ENCODE results near the gene PDE10A. TPM values are rescaled to one million over a fixed set of nuclear protein-coding genes. Genes with fewer than 3 reads are reported as not detected.

PDE10A gene
- total RNA-seq, 1 donor from 2014 or later: 14.4 TPM

DNA sequence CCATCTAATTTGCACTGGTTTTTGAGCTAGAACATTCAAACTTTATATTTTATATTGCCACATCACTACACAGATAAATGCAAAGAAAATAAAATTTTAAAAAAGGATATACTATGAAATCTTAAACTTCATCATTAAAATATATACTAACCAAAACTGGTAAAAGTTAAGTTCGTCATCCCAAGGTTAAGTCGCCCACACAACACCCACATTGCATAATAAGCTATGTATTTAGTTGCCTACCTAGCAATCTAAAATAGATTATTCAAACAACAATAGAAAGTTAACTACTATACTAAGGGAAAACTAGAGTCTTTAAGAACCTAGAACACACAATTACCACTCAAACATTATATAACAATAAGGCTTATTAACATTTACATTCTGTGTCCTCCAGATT lies 24.5 kb downstream of the PDE10A start:
- H3K9me3 Mint-ChIP-seq (ENCODE audit: low read depth): no peaks in the 10 kb centered on the region
- no peak overlapping the region for H3K4me3 Mint-ChIP-seq (ENCODE audit: low read depth)
- no peak overlapping the region for H3K27ac Mint-ChIP-seq
- no peaks in the 10 kb centered on the region for H3K27me3 Mint-ChIP-seq
- H3K36me3 Mint-ChIP-seq (ENCODE audit: insufficient read depth): no peaks in the 10 kb centered on the region
- TF ChIP-seq, protein P1, sequence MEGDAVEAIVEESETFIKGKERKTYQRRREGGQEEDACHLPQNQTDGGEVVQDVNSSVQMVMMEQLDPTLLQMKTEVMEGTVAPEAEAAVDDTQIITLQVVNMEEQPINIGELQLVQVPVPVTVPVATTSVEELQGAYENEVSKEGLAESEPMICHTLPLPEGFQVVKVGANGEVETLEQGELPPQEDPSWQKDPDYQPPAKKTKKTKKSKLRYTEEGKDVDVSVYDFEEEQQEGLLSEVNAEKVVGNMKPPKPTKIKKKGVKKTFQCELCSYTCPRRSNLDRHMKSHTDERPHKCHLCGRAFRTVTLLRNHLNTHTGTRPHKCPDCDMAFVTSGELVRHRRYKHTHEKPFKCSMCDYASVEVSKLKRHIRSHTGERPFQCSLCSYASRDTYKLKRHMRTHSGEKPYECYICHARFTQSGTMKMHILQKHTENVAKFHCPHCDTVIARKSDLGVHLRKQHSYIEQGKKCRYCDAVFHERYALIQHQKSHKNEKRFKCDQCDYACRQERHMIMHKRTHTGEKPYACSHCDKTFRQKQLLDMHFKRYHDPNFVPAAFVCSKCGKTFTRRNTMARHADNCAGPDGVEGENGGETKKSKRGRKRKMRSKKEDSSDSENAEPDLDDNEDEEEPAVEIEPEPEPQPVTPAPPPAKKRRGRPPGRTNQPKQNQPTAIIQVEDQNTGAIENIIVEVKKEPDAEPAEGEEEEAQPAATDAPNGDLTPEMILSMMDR (IDR thresholded peaks at IDR 0.05; ENCODE audit: unreplicated experiment): no peak
- DNase-seq (ENCODE audit: low spot score, unreplicated experiment): no peak
- peaks cover 27% of the 10 kb centered on the region for H3K4me1 Mint-ChIP-seq (ENCODE audit: low read depth)

GRCh38 chr6:165637586-165637985 lies 25.5 kb downstream of the PDE10A start:
- TF ChIP-seq, protein P1 (IDR thresholded peaks at IDR 0.05; ENCODE audit: unreplicated experiment): no peak
- Mint-ChIP-seq H3K27ac (no peak overlapping the region), H3K4me1 (ENCODE audit: low read depth) (peaks cover 28% of the 10 kb centered on the region)

GRCh38 chr6:165636402-165637048 lies 26.5 kb downstream of the PDE10A start:
- H3K36me3 Mint-ChIP-seq (ENCODE audit: insufficient read depth): no peaks in the 10 kb centered on the region
- no peak for DNase-seq (ENCODE audit: low spot score, unreplicated experiment)
- H3K27ac Mint-ChIP-seq: peak overlapping the region; percentile 35
- H3K4me1 Mint-ChIP-seq (ENCODE audit: low read depth): peaks cover 29% of the 10 kb centered on the region
- no peaks in the 10 kb centered on the region for H3K9me3 Mint-ChIP-seq (ENCODE audit: low read depth)
- no peak overlapping the region for H3K4me3 Mint-ChIP-seq (ENCODE audit: low read depth)
- H3K27me3 Mint-ChIP-seq: no peaks in the 10 kb centered on the region
- TF ChIP-seq, protein P1 (IDR thresholded peaks at IDR 0.05; ENCODE audit: unreplicated experiment): no peak

More at GRCh38 chr6:165637586-165637985, 25.5 kb downstream of the PDE10A start:
- no peaks in the 10 kb centered on the region for H3K27me3 Mint-ChIP-seq
- no peaks in the 10 kb centered on the region for H3K36me3 Mint-ChIP-seq (ENCODE audit: insufficient read depth)
- H3K9me3 Mint-ChIP-seq (ENCODE audit: low read depth): no peaks in the 10 kb centered on the region
- no peak overlapping the region for H3K4me3 Mint-ChIP-seq (ENCODE audit: low read depth)
- no peak for DNase-seq (ENCODE audit: low spot score, unreplicated experiment)

DNA sequence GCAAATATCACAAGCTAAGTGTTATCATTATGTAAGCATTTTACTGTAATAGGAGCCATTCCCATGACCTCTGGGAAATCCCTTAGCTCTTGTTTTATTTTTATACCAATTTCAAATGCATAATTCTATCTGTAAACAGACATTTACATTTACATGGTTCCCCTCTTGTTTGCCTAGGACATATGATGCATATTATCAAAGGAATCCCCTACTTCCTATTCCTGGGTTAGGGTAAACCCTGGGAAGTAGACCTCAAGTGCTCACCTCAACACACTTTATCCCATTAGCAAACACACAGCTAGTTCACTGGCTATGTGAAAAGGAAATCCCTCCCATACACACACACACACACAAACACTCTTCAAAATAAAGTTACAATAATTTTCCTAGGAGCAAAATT lies 27.1 kb downstream of the PDE10A start:
- DNase-seq (ENCODE audit: low spot score, unreplicated experiment): no peak
- Mint-ChIP-seq H3K4me3 (ENCODE audit: low read depth) (no peak overlapping the region), H3K9me3 (ENCODE audit: low read depth) (no peaks in the 10 kb centered on the region), H3K27ac (no peak overlapping the region), H3K36me3 (ENCODE audit: insufficient read depth) (no peaks in the 10 kb centered on the region), H3K27me3 (no peaks in the 10 kb centered on the region), H3K4me1 (ENCODE audit: low read depth) (peaks cover 29% of the 10 kb centered on the region)
- TF ChIP-seq, protein P1 (IDR thresholded peaks at IDR 0.05; ENCODE audit: unreplicated experiment): no peak

DNA sequence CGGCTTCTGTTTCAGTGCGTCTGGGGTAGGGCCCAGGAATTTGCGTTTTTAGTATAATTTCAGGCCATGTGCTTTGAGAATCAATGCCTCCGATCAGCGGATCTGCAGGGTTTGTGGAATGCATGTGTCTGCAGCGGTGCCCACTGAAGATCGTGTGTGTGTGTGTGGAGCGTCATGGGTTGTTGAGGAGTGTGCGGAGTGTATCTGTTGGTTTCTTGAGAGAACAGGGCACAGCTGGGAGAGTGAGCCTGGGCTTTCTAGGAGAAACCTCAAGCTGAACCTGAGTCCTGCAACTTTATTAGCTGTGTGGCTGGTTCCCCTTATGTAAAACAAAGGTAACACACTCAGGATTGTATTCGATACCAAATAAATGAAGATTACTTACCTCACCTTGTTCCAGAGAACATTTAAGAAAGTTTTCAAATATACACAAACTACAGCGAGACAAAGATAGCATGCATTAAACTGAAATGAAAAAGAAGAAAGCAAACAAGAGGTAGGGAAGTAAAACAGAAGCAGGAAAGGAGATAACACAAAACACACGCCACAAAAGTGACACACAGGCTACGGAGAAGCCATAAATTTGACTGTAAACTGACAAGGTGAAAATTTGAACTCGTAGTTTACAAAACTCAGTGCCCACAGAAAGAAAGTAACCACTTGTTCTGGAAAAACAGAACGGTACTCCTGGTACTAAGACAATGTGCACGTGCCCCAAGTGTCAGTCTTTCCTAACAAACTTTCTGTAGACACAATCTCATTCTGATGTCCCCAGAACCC lies 28.8 kb downstream of the PDE10A start:
- TF ChIP-seq, protein P1 (IDR thresholded peaks at IDR 0.05; ENCODE audit: unreplicated experiment): no peak
- Mint-ChIP-seq H3K27me3 (no peaks in the 10 kb centered on the region), H3K9me3 (ENCODE audit: low read depth) (no peaks in the 10 kb centered on the region), H3K36me3 (ENCODE audit: insufficient read depth) (no peaks in the 10 kb centered on the region), H3K4me3 (ENCODE audit: low read depth) (no peak overlapping the region), H3K27ac (peak overlapping the region; percentile 44), H3K4me1 (ENCODE audit: low read depth) (peaks cover 36% of the 10 kb centered on the region)
- DNase-seq (ENCODE audit: low spot score, unreplicated experiment): no peak
